ENCODE results near the gene FNBP1L. TPM values are rescaled to one million over a fixed set of nuclear protein-coding genes. Genes with fewer than 3 reads are reported as not detected.

FNBP1L gene
- total RNA-seq, 1 experiment from 2014 or later: 72.7 TPM

GRCh38 chr1:93599479-93599878 lies 151.6 kb downstream of the FNBP1L start:
- Mint-ChIP-seq H3K27ac (ENCODE audit: unreplicated experiment) (no peak overlapping the region), H3K27me3 (ENCODE audit: unreplicated experiment) (no peaks in the 10 kb centered on the region), H3K4me3 (ENCODE audit: low read depth, unreplicated experiment) (no peak overlapping the region), H3K4me1 (ENCODE audit: low read depth, unreplicated experiment) (peaks cover 43% of the 10 kb centered on the region), H3K36me3 (ENCODE audit: insufficient read depth, unreplicated experiment) (no peaks in the 10 kb centered on the region), H3K9me3 (ENCODE audit: low read depth, unreplicated experiment) (no peaks in the 10 kb centered on the region)
- TF ChIP-seq, protein P1, sequence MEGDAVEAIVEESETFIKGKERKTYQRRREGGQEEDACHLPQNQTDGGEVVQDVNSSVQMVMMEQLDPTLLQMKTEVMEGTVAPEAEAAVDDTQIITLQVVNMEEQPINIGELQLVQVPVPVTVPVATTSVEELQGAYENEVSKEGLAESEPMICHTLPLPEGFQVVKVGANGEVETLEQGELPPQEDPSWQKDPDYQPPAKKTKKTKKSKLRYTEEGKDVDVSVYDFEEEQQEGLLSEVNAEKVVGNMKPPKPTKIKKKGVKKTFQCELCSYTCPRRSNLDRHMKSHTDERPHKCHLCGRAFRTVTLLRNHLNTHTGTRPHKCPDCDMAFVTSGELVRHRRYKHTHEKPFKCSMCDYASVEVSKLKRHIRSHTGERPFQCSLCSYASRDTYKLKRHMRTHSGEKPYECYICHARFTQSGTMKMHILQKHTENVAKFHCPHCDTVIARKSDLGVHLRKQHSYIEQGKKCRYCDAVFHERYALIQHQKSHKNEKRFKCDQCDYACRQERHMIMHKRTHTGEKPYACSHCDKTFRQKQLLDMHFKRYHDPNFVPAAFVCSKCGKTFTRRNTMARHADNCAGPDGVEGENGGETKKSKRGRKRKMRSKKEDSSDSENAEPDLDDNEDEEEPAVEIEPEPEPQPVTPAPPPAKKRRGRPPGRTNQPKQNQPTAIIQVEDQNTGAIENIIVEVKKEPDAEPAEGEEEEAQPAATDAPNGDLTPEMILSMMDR (IDR thresholded peaks at IDR 0.05; ENCODE audit: unreplicated experiment): no peak
- CTCF ChIA-PET: no interaction called here
- DNase-seq: no peak
- intact Hi-C loops (cut with micrococcal nuclease; ENCODE audit: unreplicated experiment): no loop called here
- BruUV-seq (replicated peaks): no TSS peak

DNA sequence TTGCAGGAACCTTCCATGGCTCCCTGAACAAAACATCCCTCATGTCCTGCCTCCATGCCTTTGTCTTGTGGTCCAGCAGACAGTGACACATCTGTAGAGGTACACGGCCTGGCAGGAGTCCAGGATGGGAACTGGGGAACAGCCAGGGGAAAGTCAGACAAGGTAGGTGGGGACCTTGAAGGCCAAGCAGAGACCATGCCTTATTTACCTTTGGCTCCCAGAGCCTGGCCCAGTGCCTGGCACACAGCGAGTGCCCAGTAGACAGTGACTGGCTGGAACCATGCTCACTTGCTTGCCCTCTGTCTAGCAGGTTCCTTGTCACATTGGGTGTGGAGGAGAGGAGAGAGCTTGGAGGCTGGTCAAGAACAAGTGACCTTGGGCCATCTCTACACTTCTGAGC lies 152.7 kb downstream of the FNBP1L start:
- Mint-ChIP-seq H3K27ac (ENCODE audit: unreplicated experiment) (no peak overlapping the region), H3K4me3 (ENCODE audit: low read depth, unreplicated experiment) (no peak overlapping the region), H3K9me3 (ENCODE audit: low read depth, unreplicated experiment) (no peaks in the 10 kb centered on the region), H3K36me3 (ENCODE audit: insufficient read depth, unreplicated experiment) (no peaks in the 10 kb centered on the region), H3K27me3 (ENCODE audit: unreplicated experiment) (no peaks in the 10 kb centered on the region), H3K4me1 (ENCODE audit: low read depth, unreplicated experiment) (peaks cover 42% of the 10 kb centered on the region)
- TF ChIP-seq, protein P1 (IDR thresholded peaks at IDR 0.05; ENCODE audit: unreplicated experiment): no peak
- BruUV-seq (replicated peaks): no TSS peak
- no peak for DNase-seq
- CTCF ChIA-PET: no interaction called here
- intact Hi-C loops (cut with micrococcal nuclease; ENCODE audit: unreplicated experiment): no loop called here

GRCh38 chr1:93601686-93602085 lies 153.8 kb downstream of the FNBP1L start:
- intact Hi-C loops (cut with micrococcal nuclease; ENCODE audit: unreplicated experiment): no loop called here
- Mint-ChIP-seq H3K27ac (ENCODE audit: unreplicated experiment) (no peak overlapping the region), H3K36me3 (ENCODE audit: insufficient read depth, unreplicated experiment) (no peaks in the 10 kb centered on the region), H3K4me3 (ENCODE audit: low read depth, unreplicated experiment) (no peak overlapping the region), H3K4me1 (ENCODE audit: low read depth, unreplicated experiment) (peaks cover 44% of the 10 kb centered on the region), H3K27me3 (ENCODE audit: unreplicated experiment) (no peaks in the 10 kb centered on the region), H3K9me3 (ENCODE audit: low read depth, unreplicated experiment) (no peaks in the 10 kb centered on the region)
- CTCF ChIA-PET: interaction anchor here (0.8 kb wide), 1 partner anchor 13 kb away, joined by 5 read pairs; no protein-coding TSS in a partner anchor
- BruUV-seq (replicated peaks): no TSS peak
- TF ChIP-seq, protein P1 (IDR thresholded peaks at IDR 0.05; ENCODE audit: unreplicated experiment): no peak
- DNase-seq: no peak

DNA sequence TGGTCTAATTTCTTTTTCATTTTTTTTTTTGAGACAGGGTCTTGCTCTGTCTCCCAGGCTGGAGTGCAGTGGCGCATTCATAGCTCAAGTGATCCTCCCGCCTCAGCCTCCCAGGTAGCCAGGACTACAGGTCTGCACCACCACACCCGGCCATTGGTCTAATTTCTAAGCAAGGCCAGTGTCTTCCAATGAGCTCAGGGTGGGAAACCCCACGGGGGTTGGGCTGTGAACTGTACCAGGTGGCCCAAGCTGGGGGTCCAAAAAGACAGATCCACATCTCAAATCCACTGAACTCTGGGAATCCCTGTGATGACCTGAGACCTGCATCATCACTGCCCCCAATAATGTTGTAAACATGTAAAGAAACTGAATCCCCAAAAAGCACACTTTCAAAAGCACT lies 154.2 kb downstream of the FNBP1L start:
- no peaks in the 10 kb centered on the region for H3K36me3 Mint-ChIP-seq (ENCODE audit: insufficient read depth, unreplicated experiment)
- no TSS peak for BruUV-seq (replicated peaks)
- no peaks in the 10 kb centered on the region for H3K9me3 Mint-ChIP-seq (ENCODE audit: low read depth, unreplicated experiment)
- TF ChIP-seq, protein P1 (IDR thresholded peaks at IDR 0.05; ENCODE audit: unreplicated experiment): no peak
- H3K4me1 Mint-ChIP-seq (ENCODE audit: low read depth, unreplicated experiment): peaks cover 45% of the 10 kb centered on the region
- no peak for DNase-seq
- H3K27me3 Mint-ChIP-seq (ENCODE audit: unreplicated experiment): no peaks in the 10 kb centered on the region
- H3K4me3 Mint-ChIP-seq (ENCODE audit: low read depth, unreplicated experiment): no peak overlapping the region
- H3K27ac Mint-ChIP-seq (ENCODE audit: unreplicated experiment): no peak overlapping the region
- CTCF ChIA-PET: interaction anchor here (0.8 kb wide), 1 partner anchor 14 kb away, joined by 5 read pairs; no protein-coding TSS in a partner anchor
- intact Hi-C loops (cut with micrococcal nuclease; ENCODE audit: unreplicated experiment): no loop called here
